Epidermal melanocyte (primary cell): ENCODE data around the gene CD55.
"Not testable (repeated sequence)": the region's sequence is repeated elsewhere in the genome, so short reads cannot be mapped to it uniquely, and the experiment has no call there.

Experiments used
- DNase-seq: peaks from one replicate; pipeline ENCODE4 v3.0.0; 2011; ENCODE audit warnings: low spot score; ENCODE audit not compliant: insufficient read length

Gene CD55

DNA sequence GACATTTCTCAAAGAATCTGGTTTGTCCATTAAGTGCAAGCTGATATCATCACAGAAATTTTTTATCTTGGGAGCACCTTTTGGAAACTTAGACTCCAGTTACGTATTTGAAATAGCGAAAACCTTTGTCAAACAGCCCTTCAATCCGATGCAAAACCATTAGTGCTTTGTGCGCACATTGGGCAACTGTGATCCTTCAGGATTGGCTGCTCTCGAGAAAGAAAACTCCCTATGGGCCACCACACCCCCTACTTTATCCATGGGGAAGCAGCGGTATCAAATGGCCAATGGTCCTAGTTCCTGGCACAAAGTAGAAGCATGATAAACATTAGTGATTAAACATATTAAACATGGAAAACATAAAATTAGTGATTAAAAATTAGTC is 16.0 kb upstream of the CD55 start:
- DNase-seq: no peak

DNA sequence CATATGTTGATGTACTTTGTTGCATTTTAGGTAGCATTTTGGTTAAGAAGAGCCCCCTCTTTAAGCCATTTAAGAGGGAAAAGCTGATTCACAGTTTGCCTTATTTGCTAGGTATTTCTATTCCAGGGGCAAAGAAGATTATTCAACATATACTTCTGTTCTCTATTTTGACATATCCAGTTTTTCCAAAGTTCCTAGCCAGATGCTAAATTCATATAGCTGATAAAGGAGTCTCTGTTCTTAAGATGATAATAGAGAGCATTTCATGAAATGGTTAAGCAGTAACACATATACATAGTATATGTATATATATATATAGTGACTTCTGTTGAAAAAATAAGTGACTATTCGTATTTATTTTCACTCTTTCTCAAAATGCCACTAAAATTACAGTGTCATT is 15.5 kb upstream of the CD55 start:
- DNase-seq: no peak

GRCh38 chr1:207306603-207307002 is 14.9 kb upstream of the CD55 start:
- DNase-seq: no peak

GRCh38 chr1:207308451-207309190 is 12.9 kb upstream of the CD55 start:
- DNase-seq: no peak

- no peak for DNase-seq
Measured at GRCh38 chr1:207309745-207310273, 11.7 kb upstream of the CD55 start.

DNA sequence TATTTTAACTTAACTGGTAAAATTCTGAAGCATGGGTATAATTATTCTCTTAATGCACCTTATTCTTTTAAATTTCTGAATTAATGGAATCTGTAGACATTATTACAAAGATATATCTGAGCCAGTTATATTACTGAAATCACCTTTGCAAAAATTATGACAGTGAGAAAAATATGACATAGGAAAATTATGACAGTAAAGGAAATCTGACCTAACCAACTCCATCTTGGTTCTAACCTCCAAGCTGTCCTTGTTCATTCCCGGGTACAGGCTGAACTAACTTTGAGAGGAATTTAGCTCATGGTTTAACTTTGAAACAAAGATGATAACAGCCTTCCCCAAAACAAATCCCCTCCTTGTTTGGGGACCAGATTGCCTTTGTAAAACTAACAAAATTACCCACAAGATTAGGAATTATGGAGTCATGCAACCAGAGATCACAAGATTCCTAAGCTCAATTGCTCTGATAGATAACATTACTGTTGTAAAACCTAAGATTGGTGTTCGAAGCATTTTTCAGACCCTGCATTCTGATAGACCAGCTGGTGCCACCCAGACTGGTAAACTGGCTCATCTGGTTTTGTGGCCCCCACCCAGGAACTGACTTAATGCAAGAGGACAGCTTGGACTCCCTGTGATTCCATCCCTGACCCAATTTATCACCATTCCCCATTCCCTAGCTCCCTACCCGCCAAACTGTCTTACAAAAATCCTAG is 9.4 kb upstream of the CD55 start:
- no peak for DNase-seq

DNA sequence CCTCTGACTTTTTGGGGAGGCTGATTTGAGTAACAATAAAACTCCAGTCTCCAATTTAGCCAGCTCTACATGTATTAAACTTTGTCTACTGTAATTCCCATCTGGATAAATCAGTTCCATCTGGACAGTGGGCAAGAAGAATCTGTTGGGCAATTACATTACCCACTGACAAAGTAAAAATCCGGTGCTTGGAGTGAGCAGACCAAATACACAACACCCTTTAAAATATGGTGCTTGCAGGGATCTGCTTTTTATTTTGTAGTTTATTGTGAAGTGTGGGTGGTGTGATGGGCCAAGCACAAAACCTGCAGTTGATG is 8.9 kb upstream of the CD55 start:
- DNase-seq: no peak

- no peak for DNase-seq
Measured at GRCh38 chr1:207313131-207313530, 8.3 kb upstream of the CD55 start.

- DNase-seq: no peak
Measured at GRCh38 chr1:207314816-207315215, 6.7 kb upstream of the CD55 start.

DNA sequence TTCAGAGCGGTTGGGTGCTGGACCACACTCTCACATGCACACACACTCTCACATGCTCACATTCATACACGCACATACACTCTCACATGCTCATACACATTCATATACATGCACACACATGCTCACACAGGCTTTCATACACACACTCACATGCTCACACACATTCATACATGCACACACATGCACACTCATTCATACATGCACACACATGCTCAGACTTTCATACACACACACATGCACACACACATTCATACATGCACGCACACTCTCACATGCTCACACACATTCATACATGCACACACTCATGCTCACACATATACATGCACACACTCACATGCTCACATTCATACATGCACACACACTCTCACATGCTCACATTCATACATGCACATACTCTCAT is 6.0 kb upstream of the CD55 start:
- no peak for DNase-seq

- no peak for DNase-seq
Measured at GRCh38 chr1:207316141-207316540, 5.3 kb upstream of the CD55 start.

- DNase-seq: no peak
Measured at GRCh38 chr1:207316622-207317391, 4.7 kb upstream of the CD55 start.

DNA sequence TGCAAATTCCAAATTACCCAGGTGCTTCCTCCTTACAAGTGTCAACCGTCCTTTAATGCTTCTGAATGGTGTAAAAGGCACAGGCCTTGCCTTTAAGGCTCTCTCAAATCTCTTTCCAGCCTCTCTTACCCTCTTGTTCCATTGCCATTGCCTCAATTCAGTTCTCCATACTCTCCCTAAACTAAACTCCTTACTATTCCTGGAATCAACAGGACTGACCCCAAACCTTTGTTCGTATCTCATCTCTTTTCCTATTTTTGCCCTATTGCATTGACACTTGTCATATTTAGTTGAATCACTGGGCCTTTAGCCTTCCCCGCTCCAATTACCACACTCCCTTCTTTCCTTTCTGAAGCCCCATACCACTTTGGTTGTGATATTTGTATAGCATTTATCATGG is 3.9 kb upstream of the CD55 start:
- no peak for DNase-seq

GRCh38 chr1:207318072-207318619 is 3.3 kb upstream of the CD55 start:
- no peak for DNase-seq

- DNase-seq: no peak
Measured at GRCh38 chr1:207319199-207319598, 2.3 kb upstream of the CD55 start.

- not testable (repeated sequence) for DNase-seq
Measured at GRCh38 chr1:207320105-207320504, 1.4 kb upstream of the CD55 start.

DNA sequence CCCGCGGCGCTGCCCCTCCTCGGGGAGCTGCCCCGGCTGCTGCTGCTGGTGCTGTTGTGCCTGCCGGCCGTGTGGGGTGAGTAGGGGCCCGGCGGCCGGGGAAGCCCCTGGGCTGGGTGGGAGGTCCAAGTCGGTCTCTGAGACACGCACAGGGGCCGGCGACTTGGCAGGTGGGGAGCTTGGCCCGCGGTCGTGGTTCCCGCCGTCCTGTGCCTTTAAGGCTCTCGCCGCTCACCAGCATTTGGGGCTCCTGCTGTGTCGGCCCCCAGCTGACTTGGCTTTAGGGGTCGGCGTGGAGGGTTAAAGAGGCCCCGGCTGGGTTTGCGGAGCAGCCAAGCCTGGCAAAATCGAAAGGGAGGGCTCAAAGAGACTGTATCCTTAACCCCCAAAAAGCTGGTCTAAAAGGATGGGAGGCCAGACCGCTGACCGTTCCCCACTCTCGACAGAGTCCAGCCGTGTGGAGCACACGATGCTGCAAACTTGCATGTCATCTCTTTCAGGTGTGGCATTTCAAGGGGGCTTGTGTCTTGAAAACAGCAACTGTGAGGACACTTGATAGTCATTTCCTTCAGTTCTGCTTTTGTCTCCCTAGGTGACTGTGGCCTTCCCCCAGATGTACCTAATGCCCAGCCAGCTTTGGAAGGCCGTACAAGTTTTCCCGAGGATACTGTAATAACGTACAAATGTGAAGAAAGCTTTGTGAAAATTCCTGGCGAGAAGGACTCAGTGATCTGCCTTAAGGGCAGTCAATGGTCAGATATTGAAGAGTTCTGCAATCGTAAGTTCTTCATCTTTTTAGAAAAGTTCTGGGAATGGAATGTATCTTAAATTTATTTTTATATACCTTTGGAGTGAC is 540 bp downstream of the CD55 start:
- DNase-seq: no peak

- DNase-seq: no peak
Measured at GRCh38 chr1:207323425-207324225, 2.1 kb downstream of the CD55 start.

GRCh38 chr1:207328004-207328403 is 6.5 kb downstream of the CD55 start:
- DNase-seq: no peak

DNA sequence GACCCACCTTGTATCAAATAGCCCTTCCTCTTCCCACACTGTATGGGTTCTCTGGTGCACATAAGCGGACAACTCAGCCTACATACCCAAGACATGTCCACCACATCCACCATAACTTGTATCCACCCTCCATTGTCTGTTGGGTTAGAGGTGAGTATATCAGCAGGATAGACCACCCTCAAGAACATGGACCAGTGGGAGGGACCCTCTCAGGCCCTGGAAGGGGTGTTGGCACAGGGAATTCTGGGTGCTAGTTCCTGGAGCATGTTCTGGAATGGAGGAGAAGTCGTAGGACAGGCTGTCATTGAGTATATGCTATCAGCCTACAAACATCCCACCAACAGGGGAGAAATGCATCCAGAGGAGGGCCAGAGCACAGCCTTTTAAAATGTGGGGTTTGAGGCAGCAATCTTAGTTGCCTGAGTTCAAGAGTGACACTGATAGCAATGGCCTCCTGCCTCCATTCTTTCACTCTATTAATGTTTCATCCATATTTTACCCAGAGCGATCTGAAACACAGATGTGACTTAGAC is 7.5 kb downstream of the CD55 start:
- DNase-seq: no peak
